ENCODE measurements around the gene KLF1.
"Not testable (repeated sequence)": the region's sequence is repeated elsewhere in the genome, so short reads cannot be mapped to it uniquely, and the experiment has no call there.

Gene KLF1

DNA sequence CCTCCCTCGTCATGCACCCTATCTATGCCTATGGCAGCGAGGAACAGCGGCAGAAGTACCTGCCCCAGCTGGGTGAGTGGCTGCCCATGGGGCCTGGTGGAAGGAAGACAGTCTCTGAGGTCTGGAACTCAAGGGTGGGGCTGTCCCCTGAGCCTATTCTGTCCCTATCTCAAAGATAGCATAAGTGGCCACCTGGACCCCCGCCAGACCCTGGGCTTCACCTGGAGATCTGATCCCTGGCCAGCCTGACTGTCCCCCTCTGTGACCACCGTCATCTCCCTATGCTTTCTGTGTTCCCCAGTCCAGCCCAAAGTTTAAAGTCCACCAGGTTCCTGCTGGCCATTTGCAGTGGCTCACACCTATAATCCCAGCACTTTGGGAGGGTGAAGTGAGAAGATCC, 6.6 kb upstream of the KLF1 start:
- no peak for DNase-seq
- intact Hi-C loops (cut with DNase I) = no loop called here

DNA sequence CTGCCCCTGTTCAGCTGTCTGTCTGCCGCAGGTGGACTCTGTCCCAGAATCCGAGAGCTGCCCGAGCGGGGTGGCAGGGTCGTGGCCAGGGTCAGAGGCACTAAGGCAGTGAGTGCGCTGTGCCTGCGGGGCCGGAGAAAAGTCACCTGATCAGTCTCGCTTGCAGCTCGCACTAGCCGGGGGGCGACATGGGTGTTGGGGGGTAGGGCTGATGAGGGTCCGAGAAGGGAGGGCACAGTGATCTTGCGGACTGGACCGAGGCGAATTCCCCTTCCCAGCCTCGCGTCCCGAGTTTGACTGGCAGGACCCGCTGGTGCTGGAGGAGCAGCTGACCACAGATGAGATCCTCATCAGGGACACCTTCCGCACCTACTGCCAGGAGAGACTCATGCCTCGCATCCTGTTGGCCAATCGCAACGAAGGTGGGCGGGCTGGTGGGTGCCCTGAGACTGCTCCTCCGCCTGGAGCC, 4.6 kb upstream of the KLF1 start:
- DNase-seq = no peak
- intact Hi-C loops (cut with DNase I) = no loop called here

DNA sequence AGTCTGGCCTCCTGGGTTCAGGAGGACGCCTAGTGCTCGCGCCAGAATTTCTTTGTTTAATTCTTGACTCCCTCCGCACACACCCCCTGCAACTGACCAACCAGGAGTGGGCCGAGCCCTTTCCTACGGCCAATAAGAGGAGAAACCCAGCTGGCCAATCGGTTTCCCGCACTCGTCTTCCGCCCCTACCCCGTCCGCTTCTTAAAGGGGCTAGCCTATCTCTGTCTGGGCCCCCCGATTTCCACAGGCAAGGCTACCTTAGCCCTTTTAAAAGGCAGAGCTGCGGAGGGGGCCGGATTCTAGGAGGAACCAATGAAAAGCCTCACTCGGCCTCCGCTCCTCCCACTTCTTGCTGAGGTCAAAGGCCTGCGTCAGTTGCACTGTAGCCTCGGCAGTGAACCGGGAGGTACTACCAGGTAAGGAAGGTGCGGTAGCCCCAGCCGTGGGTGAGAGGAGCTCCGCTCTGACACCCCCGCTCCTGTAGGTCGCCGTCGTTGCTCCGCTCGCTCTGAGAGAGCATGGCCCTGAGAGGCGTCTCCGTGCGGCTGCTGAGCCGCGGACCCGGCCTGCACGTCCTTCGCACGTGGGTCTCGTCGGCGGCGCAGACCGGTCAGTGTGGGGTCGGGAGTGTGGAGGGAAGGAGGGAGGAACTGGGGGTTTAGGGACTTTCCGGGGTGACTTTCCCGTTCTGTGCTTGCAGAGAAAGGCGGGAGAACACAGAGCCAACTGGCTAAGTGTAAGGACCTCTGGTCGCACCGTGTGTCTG, 4.0 kb upstream of the KLF1 start, which contains the start of gene GCDH:
Gene GCDH, plus strand, starts transcription at position 374 of the 766 bp plus-strand sequence. Its CDS starts 145 bp downstream, at position 519.
- intact Hi-C loops (cut with DNase I) = no loop called here

DNA sequence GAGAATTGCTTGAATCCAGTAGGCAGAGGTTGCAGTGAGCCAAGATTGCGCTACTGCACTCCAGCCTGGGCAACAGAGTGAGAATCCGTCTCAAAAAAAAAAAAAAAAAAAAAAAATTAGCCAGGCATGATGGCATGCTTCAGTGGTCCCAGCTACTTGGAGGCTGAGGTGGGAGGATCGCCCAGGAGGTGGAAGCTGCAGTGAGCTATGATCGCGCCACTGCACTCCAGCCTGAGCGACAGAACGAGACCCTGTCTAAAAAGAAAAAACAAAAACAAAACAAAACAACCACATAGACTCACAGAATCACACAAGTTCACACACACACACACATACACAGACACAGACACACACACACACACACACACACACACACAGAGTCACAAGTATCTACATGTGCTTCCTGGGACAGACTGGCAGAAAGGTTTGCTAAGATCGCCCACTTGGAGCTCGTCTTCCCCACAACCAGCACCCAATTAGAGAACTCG, 3.3 kb upstream of the KLF1 start:
- DNase-seq; intact Hi-C loops (cut with DNase I): not testable (repeated sequence)

More for the DNA sequence above, 4.0 kb upstream of the KLF1 start, which contains the start of gene GCDH:
- DNase-seq = peak; percentile 97 to 100 (median 98)

DNA sequence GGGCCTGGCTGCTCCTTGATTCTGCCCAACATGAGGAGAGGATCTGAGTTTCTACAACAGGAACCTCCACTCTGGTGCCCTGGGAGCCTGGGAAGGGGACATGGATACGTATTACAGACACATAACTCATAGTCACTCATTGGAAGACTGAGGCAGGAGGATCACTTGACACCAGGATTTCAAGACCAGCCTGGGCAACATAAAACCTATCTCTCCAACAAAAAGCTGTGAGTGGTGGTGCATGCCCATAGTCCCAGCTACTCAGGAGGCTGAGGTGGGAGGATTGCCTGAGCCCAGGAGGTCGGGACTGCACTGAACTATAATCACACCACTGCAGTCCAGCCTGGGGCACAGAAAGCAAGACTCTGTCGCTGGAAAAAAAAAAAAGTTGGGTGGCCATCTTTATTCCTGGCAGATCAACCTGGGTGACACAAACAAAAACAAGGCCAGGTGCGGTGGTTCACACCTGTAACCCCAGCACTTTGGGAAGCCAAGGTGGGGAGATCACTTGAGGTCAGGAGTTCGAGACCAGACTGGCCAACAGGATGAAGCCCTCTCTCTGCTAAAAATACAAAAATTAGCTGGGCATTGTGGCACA, 1.1 kb upstream of the KLF1 start:
- DNase-seq = no peak
- intact Hi-C loops (cut with DNase I) = loop anchor here (10.0 kb wide), 1 partner anchor 47 kb away; the partner anchor contains the start of genes CALR and FARSA

DNA sequence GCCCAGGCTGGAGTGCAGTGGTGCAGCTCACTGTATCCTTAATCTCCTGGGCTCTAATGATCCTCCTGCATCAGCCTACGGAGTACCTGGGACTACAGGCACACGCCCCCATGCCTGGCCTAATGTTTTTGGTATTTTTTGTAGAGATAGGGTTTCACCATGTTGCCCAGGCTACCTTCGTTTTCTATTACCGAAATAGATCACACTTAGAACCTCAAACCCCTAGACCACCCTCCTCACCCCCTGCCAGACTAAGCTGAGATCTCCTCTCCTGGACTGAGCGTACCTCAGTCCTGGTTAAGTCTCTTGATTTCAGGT, 391 bp downstream of the KLF1 start:
- intact Hi-C loops (cut with DNase I) = loop anchor here (10.0 kb wide), 1 partner anchor 48 kb away; the partner anchor contains the start of genes CALR and FARSA
- DNase-seq = no peak

DNA sequence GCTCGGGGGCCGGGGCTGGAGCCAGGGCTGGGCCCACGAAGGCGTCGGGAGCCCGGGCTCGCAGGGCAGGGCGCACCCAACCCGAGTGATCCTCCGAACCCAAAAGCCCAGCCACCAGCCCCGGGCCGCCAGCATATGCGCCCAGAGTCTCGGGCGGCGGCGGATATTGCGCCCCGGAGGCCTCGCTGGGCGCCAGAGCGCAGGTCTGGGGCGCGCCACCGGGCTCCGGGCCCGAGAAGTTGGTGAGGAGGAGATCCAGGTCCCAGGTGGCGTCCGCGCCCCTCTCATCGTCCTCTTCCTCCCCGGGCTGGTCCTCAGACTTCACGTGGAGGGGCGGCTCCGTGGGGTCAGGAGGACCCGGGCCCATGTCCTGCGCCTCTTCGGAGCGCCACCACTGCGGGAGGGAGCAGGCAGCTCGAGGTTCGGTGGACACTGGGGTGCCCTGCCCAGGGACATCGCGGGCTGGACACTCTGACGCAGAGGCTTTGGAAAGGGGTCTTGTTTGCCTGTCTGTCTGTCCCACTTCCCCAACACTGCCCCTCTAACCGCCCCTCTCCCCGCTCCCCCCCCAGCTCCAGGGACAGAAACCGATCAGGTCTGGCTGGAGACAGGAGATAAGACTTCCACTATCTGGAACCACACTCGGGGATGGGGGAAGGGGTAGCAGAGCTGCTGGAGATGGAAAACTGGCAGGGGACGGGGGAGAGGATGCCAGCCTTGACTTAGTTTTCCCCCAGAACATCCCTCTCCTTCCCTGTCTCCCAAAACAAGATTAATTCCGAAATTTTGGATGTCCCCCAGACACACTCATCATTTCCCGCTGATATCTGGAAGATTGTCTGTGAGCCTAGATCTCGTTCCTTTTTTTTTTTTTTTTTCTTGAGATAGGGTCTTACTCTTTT, 1.0 kb downstream of the KLF1 start:
- intact Hi-C loops (cut with DNase I) = loop anchor here (10.0 kb wide), 1 partner anchor 49 kb away; the partner anchor contains the start of genes CALR and FARSA
- peak in 1 of 10 donors; percentile 70 for DNase-seq

DNA sequence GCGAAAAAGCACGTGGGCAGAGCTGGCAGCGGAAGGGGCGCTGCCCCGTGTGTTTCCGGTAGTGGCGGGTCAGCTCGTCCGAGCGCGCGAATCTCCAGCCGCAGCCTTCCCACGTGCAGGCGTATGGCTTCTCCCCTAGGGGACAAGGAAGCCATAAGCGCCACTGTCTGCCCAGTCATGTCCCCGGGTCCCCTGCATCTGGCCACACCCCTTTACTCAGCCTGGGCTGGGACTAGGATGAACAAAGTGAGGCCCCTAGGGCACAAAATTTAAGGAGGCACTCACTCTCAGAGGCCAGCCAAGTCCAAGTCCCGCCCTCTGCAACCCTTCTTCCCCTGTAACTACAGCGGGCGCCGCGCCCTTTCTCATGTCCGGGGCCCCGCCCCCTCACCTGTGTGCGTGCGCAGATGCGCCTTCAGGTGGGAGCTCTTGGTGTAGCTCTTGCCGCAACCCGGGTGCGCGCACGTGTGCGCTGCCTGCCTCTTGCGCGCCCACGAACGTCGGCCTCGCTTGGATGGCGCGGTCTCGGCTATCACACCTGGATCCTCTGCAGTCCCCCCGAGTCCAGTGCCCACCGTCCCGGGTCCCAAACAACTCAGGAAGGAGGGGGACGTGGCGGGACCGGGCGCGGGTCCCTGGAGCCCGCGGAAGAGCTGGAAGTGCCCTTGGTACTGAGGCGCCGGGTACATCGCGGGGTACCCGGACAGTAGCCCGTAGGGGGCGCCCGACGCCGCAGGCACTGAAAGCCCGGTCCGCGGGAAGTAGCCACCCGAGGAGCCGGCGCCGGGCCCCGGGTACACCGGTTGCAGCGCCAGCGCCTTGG, 1.9 kb downstream of the KLF1 start:
- intact Hi-C loops (cut with DNase I) = loop anchor here (10.0 kb wide), 1 partner anchor 50 kb away; the partner anchor contains the start of genes CALR and FARSA
- peak in 8 of 10 donors; percentile 55 to 95 (median 66) for DNase-seq

DNA sequence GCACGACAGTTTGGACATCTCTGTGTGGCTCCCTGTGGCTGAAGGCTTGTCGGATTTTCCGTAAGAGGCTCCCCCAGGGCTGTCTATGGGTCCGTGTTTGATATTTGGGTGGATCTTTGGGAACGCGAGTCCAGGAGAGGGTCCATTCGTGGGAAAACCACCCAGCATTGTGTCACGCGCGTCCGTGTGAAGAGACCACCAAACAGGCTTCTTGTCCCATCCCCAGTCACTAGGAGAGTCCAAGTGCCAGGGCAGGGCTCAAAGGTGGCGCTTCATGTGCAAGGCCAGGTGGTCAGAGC, 2.4 kb downstream of the KLF1 start:
- DNase-seq = no peak
- intact Hi-C loops (cut with DNase I) = loop anchor here (10.0 kb wide), 1 partner anchor 50 kb away; the partner anchor contains the start of genes CALR and FARSA

DNA sequence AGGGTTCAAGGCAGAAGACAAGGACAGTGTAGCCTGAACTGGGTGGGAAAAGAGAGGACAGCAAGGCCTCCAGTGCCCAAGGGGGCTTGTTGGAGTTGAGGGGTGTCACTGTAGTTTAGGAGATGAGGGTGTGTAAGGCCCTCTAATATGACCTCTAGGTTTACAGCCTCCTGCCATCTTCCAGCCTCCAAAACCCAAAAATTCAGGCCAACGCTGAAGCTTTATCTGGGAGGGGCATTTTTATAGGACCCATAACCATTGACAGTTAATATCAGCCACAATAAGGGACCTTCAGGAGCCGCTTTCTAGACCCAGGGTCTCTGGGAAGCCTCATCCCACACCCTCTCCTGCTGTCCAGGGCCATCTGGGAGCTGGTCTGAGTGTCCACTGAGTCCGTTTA, 2.8 kb downstream of the KLF1 start:
- no peak for DNase-seq
- intact Hi-C loops (cut with DNase I) = loop anchor here (10.0 kb wide), 1 partner anchor 51 kb away; the partner anchor contains the start of genes CALR and FARSA

DNA sequence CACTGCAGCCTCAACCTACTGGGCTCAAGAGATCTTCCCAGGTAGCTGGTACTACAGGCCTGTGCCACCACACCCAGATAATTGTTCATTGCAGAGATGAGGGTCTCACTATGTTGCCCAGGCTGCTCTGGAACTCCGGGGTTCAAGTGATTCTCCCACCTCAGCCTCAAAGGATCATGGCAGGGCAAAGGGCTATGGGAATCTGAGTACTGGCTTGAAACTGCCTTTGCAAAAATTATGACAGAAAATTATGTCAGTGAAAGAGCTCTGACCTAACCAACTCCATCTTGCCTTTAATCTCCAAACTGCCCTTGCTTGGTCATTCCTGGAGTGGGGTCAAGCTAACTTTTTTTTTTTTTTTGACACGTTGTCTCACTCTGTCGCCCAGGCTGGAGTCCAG, 4.4 kb downstream of the KLF1 start:
- intact Hi-C loops (cut with DNase I) = loop anchor here (10.0 kb wide), 1 partner anchor 52 kb away; the partner anchor contains the start of genes CALR and FARSA
- DNase-seq = no peak

DNA sequence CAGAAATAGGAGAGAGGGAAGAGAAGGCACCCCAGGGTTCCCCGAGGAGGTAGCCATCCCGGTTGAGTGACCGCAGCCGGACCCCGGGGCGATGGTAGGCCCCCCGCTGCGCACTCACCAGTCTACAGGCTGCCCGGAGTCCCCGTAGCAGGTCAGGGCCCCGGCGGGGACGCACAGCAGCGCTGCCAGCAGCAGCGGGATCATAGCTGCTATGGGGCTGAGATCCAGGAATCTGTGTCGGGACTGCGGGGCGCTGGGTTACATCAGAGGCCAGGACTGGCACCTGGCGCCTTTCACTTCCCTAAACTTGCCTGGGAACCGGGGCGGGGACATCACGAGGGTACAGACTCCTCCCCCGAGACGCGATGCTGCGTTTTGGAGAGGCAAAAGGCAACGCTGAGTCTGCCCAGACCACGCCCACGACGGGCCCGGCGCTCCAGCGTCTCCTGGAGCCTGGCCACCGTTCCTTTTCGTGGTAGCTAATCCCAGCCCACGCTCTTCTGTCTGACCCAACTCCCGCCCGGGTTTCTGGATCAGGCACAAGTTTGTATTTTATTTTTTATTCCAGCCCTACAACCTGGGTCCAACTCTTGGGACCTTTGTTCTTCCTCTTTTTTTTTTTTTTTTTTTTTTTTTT, 5.7 kb downstream of the KLF1 start, which contains the start of gene DNASE2:
Gene DNASE2, minus strand, starts transcription at position 278 of the 637 bp plus-strand sequence. Its CDS starts 74 bp downstream, at position 204.
- intact Hi-C loops (cut with DNase I) = loop anchor here (10.0 kb wide), 1 partner anchor 54 kb away; the partner anchor contains the start of genes CALR and FARSA
- DNase-seq = peak; percentile 76 to 98 (median 88)

DNA sequence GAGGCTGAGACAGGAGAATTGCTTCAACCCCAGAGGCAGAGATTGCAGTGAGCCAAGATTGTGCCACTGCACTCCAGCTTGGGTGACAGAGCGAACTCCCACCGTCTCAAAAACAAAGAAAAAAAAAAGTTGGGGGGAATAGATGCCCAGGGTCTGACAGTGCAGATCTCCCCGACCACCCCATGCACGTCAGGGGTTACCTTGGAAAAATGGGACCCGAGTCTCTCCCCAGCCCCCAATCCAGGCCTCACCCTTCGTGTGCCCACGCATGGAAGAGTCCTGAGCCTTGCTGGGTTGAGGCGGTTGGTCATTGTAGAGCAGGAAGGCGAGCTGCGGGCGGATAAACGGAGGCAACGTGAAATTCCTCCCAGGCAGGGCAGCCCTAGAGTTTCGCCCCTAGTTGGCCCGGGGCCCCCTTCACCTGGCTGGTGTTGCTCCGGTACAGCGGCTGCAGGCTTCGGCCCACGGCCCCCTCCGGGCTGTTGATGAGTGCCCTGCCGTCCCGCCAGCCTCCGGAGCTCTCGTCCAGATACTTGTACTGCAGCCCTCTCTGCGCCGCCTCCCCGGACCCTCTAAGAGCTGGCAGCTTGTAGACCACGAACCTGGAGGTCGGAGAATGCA, 6.3 kb downstream of the KLF1 start:
- intact Hi-C loops (cut with DNase I) = loop anchor here (10.0 kb wide), 1 partner anchor 54 kb away; the partner anchor contains the start of genes CALR and FARSA
- peak in 3 of 10 donors; percentile 25 to 86 (median 85) for DNase-seq

DNA sequence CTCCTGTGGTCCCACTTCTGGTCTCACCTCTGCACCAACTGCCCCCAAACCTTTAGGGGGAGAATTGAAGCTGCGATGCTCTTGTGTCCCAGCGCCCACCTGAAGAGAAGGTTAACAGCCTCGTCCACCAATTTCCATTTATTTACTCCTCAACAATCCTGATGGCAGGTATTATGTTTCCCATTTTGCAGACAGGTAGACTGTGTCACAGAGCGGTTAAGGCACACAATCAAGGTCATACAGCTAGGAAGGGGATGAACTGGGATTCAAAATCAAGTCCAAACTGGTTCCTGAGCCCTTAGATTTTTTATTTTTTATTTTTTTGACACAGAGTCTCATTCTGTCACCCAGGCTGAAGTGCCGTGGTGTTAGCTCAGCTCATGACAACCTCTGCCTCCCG, 11.9 kb downstream of the KLF1 start:
- DNase-seq = no peak
- intact Hi-C loops (cut with DNase I) = no loop called here

DNA sequence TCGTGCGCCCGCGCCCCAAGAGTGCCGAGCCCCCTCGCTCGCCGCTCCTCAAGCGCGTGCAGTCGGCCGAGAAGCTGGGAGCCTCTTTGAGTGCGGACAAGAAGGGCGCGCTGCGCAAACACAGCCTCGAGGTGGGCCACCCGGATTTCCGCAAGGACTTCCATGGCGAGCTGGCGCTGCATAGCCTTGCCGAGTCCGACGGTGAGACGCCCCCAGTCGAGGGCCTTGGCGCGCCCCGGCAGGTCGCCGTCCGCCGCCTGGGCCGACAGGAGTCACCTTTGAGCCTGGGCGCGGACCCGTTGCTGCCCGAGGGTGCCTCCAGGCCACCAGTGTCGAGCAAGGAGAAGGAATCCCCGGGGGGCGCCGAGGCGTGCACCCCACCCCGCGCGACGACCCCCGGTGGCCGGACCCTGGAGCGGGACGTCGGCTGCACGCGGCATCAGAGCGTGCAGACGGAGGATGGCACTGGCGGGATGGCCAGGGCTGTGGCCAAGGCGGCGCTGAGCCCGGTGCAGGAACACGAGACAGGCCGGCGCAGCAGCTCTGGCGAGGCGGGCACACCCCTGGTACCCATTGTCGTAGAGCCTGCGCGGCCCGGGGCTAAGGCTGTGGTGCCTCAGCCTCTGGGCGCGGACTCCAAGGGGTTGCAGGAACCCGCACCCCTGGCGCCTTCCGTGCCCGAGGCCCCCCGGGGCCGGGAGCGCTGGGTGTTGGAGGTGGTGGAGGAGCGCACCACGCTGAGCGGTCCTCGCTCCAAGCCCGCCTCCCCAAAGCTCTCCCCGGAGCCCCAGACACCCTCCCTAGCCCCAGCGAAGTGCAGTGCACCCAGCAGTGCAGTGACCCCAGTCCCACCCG, 12.9 kb downstream of the KLF1 start:
- intact Hi-C loops (cut with DNase I) = no loop called here

DNA sequence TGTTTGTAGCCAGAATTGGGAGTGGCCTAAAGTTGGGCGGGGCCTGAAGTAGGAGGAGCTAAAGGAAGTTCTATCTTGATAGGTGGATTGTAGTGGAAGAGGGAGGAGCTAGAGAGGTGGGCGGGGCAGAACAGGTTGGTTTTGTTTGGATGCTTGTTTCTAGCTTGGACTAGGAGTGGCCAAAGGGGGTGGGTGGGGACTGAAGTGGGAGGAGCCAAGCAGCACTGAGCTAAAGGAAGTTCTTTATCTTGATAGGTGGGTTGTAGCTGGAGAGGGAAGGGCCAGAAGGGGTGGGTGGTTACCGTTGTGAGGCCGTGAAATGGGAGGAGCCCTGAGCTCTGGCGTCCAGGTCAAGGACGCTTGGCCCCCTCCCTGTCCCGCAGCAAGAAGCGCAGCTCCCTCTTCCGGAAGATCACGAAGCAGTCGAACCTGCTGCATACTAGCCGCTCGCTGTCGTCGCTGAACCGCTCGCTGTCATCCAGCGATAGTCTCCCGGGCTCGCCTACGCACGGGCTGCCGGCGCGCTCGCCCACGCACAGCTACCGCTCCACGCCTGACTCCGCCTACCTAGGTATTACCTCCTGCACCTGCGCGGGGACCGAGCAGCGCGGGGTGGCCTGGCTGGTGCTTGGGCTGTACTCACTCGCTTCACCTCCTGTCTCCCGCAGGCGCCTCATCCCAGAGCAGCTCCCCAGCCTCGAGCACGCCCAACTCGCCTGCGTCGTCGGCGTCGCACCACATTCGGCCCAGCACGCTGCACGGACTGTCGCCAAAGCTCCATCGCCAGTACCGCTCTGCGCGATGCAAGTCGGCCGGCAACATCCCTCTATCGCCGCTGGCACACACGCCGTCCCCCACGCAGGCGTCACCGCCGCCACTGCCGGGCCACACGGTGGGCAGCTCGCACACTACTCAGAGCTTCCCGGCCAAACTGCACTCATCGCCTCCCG, 13.8 kb downstream of the KLF1 start:
- DNase-seq = peak in 2 of 10 donors; percentile 43 to 87
- intact Hi-C loops (cut with DNase I) = no loop called here

More for the DNA sequence above, 12.9 kb downstream of the KLF1 start:
- peak in 1 of 10 donors; percentile 78 for DNase-seq

Measured in posterior cingulate gyrus (tissue), 11 donors.